GM20431 (cell line): ENCODE measurements around the gene GOT1.

Experiments used
- in situ Hi-C: fragments of 300-500 bp; cut with MseI, MboI; formaldehyde crosslinking; loops from one replicate; pipeline ENCODE4 v1.15.0; 2020; ENCODE audit warnings: low sequenced_read_pairs; ENCODE audit not compliant: unreplicated experiment

Gene GOT1

DNA sequence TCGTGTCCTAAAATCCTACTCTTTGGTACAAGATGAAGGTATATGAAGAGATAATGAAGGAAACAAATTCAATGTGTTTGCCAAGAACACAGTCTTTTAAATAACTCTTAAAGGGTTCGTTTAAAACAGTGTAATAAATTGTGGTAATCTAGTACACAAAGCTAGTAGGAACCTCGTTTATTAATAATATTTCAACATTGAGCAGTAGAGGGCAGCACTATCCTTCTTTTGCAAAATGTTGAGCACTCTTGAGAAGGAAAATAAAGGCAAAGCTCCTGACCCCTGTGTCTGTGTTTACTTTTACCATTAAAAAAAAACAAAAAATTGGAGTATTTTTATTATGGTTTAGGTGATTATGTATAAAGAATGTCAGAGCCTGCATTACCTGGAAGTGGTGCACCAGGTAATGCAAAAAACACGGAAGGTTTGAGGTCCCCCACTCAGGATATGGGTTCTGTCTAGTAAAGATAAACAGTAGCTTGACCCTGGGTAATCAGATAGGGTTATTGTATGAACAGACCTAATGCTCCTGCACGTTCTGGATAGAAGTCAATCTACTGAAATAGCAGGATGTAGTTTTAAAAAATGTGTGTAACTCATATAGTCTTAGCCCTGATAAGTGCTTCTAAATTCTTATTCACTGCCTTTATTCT is 5.7 kb upstream of the GOT1 start:
- in situ Hi-C loops: loop anchor here (10.0 to 25.0 kb wide), 2 partner anchors 179 to 276 kb away; no protein-coding TSS in a partner anchor

DNA sequence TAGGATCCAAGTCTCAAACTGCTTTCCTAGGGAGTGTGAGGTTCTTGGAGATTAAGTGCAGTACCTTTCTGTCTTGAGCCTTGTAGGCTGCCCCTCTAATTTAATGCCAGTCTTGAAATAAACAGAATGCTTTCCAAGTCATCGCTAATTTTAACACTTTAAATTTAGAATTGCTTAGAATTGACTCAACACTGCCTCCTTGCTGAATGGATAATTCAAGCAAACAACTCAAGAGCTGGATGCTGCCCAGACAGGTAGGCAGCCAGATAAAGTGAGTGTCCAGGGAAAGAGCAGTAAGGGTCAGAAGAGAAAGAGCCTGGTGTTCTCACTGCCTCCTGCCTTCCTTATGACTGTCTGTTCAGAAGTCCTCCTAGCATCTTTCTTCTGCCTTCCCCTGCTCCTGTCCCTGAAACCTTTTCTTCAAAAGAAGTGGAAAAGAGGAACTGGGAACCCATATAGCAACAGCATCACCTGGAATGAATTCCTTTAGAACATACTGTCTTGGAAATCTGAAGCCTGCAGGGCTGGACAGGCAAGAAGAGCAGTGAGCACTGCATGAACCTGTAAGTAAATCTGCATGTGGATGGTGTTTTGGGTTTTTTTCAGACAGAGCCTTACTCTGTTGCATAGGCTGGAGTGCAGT is 3.1 kb upstream of the GOT1 start:
- in situ Hi-C loops: loop anchor here (10.0 to 25.0 kb wide), 2 partner anchors 181 to 279 kb away; no protein-coding TSS in a partner anchor

DNA sequence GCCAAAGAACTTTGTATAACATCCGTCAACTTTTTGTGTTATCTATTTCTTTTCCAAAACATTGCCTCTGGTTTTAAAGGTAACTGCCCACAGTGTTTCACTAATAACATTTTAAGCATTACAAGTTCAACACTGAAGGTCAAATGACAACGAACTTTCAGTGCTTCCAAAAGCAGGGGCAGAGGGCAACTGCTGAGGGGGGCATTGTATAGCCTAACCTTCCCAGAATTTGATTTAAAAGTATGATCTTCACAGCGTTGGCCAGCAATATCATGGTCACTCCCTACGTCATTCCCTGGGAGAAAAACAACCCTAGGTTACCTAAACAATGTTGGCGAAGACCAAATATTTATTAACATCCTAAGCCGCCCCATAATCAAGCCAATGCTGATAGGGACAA is 2.5 kb upstream of the GOT1 start:
- in situ Hi-C loops: loop anchor here (10.0 to 25.0 kb wide), 2 partner anchors 182 to 279 kb away; no protein-coding TSS in a partner anchor

DNA sequence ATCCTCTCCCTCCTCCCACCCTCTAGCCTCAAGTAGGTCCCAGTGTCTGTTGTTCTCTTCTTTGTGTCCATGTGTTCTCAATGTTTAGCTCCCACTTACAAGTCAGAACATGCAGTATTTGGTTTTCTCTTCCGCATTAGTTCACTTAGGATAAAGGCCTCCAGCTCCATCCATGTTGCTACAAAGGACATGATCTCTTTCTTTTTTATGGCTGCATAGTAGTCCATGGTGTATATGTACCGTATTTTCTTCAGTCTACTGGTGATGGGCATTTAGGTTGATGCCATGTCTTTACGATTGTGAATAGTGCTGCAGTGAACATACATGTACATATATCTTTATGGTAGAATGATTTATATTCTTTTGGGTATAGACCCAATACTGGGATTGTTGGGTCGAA is 1.6 kb upstream of the GOT1 start:
- in situ Hi-C loops: loop anchor here (10.0 to 25.0 kb wide), 2 partner anchors 183 to 280 kb away; no protein-coding TSS in a partner anchor

DNA sequence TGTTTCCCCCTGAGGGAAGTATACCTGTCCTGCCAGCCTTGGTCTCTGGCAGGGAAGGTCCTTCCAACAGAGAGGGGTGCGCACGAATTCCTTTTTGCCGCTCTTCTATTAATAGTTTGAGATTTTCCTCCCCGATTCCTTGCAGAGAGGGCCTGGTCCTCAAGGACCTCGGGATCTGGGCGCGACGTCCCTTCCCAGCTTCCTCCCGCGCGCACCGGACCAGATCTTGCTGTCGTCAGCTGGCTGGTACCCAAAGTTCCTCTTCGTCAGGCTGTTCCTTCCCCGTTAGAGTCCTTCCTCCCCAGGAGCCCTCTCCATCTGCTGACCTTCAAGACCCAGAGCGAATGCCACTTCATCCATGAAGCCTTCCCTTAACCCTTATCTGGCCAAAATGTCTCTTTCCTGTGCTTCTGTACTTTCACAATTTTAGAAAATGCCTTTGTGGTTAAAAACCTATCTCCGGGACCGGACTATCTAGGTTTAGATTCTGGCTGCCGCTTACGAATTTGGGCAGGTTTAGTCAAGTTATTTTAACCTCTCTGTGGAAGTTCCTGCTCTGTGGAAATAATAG is 851 bp upstream of the GOT1 start:
- in situ Hi-C loops: loop anchor here (10.0 to 25.0 kb wide), 2 partner anchors 184 to 281 kb away; no protein-coding TSS in a partner anchor

DNA sequence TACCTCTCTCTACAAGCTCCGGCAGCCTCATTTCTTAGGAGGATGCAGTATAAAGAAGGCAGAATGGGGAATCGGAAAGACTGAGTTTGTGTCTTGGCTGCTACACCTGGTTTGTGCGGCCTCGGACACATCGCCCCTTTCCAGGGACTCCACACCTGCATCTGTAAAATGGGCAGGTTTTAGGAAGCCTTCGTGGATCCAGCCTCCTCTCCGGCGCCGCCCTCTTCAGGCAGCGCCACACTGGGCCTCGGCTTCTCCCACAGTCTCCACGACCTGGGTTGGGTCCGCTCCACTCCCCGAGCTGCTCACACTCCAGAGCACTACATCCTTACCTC is 341 bp downstream of the GOT1 start:
- in situ Hi-C loops: loop anchor here (10.0 to 25.0 kb wide), 2 partner anchors 185 to 282 kb away; no protein-coding TSS in a partner anchor

DNA sequence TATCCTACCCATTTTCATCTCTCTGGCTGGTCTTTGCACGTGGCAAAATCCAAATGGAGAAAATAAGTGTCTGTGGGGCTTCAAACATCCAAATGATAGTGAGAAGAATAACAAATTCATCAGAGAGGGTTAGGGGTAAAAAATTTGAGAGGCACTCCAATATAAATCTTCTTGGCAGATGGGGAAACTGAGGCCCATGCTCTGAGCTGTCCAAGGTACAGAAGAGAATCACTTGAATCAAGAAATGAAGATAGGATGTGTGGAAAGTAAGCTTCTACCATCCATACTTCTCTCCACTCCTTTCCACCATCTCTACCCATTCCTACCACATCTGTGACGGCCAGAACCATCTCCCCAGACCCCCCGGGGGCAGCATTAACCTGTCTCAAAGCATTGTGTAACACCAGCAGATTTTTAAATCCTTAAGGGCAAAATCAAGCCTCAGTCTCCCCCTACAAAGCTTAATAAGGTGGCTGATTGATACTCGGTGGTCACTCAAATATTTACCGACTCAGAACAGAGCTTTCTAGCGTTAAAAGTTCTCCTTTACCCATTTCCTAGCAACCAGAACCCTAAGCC is 818 bp downstream of the GOT1 start:
- in situ Hi-C loops: loop anchor here (10.0 to 25.0 kb wide), 2 partner anchors 185 to 283 kb away; no protein-coding TSS in a partner anchor

DNA sequence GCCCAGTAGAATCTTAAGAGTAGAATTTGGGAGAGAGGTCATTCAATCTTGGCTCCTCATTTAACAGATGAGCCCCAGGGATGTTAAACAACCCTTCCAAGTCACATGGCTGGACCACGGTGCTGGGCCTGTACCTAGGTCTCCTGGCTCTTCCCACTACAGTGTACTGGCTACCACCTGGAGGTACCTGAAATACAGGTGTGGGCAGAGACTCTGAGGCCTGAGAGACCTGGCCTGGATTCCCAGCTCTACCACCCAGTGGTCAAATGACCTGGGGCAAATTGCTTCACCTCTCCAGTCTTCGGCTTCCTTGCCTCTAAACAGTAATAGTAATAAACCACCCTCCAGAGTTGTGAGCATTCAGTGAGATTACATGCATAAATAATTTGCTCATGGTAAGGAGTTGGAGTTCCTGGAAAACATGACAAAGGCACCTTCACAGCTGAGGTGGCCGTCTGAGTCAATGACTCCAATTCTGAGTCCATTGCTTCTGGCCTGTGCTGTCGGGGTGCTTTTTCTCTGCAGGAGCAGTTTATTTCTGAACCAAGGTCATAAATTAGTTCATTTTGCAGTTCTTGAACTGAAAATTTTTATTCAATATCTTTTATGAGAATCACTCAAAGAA is 2.7 kb downstream of the GOT1 start:
- in situ Hi-C loops: loop anchor here (25.0 kb wide), 1 partner anchor 285 kb away; no protein-coding TSS in a partner anchor

DNA sequence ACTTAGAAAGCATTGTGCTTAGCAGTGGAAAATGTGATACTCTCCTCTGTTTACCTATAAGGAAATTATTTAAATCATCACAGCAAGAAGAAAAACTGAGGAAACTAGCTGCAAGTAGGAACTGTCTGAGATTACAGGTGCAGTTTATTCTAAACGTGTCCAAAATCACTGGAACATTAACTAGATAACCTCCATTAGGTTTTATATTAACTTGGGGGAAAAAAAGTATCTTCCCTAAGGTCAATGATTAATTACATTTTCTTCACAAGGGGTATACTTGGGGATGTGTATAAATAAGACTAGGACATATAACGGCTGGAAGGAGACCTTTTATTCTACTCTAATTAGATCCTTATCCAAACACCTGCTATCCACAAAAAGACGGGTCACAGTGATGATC is 3.7 kb downstream of the GOT1 start:
- in situ Hi-C loops: loop anchor here (25.0 kb wide), 1 partner anchor 286 kb away; no protein-coding TSS in a partner anchor

DNA sequence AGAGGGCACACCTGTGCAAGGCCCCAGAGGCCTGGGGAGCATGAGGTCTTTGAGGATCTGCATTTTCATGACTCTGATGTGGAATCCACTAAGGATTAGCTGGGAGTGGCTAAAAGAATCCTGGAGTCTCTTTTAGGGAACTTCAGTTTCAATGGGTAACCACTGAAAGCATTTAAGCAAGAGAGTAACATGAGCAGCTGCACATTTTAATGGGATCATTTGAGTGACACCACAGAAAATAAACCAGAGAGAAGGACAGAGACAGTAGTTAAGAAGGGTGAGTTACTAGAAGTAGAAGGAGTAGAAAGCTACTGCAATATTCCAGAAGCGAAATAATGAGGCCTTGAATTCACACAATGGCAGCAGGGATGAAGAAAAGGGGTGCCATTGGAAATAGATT is 5.2 kb downstream of the GOT1 start:
- in situ Hi-C loops: loop anchor here (25.0 kb wide), 1 partner anchor 287 kb away; no protein-coding TSS in a partner anchor

DNA sequence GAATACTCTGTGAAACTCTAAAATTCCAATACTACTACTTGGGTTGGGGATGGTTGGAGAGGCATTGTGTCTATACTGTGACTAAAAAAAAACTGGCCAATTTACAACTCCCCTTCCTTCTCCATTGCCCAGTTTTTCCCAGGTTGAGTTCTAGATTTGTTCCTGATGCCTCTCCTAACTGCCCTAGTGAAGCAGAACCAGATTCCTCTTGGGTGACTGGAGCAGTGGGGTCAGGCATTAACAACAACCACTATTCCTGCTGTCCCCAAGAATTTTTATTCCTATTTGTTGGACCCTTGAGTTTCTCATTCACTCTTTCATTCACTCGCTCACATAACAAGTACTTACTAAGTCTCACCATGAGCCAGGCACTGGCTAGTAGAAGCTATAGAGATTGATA is 5.8 kb downstream of the GOT1 start:
- in situ Hi-C loops: loop anchor here (25.0 kb wide), 1 partner anchor 288 kb away; no protein-coding TSS in a partner anchor

DNA sequence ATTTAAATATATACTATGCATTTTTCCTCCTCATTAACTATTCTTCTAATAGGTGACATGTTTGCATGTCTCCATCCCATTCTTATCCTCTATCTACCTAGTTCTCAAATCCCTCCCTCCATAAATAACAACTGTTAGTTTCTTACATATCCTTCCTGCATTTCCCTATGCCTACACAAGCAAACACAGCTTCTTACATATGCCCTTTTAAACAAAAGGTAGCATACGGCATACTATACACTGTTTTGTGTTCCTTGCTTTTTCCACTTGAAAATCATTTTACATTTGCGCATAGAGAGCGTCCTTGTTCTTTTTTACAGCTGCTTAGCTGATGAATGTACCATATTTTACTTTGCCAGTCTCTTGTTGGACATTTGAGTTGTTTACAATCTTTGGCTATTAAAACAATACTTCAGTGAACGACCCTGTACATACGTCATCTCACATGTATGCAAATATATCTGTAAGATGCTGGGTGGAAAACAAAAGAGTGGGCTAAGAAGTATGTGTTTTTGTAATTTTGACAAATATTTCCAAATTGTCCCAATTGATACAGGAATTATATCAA is 7.8 kb downstream of the GOT1 start:
- in situ Hi-C loops: no loop called here

DNA sequence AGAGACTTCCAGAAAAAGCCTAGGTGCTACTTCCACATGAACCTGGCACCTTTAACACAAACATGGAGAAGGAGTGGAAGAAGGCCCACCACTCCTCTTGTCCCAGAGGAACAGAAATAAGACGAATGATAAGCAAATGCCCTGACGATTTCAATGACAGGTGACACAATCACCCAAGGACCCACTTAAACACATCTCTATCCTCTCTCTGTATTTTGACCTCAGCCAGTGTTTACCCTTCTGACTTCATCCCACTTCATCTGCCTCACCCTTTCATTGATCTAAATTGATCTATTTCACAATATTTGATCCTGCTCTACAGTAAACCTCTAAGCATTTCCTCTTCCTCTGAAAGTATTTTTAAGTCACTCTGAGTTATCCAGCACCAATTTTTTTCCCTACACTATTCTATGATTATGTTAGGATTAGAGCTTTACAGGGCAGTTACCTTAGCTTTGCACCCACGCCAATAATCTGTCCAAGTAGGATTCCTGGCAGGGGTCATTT is 9.1 kb downstream of the GOT1 start:
- in situ Hi-C loops: no loop called here

DNA sequence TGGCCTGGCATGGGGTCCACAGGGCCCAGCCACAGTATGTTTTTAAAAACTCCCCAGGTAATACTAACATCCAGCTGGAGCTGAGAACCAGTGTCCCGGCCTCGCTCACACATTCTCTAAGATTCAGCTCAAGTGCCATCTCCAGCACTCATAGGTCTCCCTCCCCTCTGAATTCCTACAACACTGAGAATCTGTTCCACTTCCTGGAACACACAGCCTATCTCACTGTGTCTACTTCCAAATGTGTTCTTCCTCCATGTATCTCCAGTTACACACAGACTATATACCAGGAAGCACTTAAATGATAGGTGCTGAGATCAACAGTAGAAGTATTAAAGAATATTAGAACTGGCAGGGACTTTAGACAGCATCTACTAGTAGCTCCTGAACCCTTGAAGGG is 10.7 kb downstream of the GOT1 start:
- in situ Hi-C loops: no loop called here

DNA sequence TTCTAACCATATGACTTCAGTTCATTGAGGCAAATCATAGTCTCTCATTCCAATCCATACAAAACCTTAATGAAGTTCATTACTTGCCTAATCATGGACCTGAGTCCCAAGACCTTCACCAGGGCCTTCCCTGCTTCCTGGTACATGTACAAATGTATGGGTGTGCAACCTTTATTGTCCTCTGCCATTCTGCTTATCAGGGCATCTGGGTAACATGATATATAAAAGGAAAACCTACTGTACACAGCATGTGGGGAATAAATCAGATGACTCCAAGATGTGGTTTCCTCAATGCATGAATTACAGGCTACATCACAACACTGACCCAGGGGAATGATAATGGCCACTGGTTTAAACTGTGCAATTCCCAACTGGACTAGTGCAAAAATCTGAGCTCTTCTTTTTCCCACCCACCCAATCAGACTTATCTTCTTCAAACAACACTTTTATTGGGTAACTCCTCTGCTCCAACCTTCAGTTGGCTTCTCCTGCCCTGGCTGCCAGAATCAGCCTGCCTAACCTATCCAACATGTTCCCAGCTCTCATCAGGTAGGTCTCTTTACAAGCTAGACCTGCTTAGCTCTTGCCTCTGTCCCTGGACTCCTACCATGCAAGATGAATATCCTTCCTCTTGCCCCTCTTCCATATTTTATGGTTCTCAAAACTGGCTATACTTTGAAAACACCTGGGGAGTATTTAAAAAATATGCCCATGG is 11.4 kb downstream of the GOT1 start:
- in situ Hi-C loops: no loop called here

DNA sequence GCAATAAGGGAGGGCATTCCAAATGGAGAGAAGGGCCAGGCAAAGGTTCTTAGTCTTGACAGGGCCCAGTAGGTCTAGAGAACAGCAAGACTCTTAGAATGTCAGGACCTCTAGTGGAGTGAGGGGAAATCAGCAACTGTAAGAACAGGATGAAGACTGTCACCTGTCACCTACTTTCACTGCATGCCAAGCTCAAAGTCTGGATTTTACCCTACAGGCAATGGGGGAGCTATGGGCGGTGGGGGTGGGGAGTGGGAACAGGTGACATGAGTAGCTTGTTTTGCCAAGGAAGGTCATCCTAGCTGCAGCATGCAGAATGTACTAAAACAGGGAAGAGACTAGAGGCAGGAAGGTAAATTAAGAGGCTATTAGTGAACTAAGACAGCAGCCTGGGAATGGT is 18.3 kb downstream of the GOT1 start:
- in situ Hi-C loops: no loop called here

DNA sequence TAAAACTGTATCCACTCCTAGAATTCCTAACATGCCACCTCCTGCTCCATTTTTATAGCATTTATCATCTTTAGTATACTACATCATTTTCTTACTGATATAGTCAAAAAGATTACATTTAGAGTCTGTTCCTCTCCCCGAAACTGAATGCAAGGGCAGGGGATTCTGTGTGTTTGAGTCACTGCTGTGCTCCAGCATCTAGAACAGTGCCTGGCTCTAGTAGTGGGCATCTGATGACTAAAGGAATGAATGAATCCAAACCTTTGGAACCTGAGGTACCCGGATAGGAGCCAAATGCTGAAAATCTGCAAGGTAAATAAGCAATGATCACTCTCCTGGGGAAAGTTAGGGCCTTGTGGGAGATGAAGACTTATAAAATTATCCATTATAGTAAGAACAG is 18.9 kb downstream of the GOT1 start:
- in situ Hi-C loops: no loop called here

DNA sequence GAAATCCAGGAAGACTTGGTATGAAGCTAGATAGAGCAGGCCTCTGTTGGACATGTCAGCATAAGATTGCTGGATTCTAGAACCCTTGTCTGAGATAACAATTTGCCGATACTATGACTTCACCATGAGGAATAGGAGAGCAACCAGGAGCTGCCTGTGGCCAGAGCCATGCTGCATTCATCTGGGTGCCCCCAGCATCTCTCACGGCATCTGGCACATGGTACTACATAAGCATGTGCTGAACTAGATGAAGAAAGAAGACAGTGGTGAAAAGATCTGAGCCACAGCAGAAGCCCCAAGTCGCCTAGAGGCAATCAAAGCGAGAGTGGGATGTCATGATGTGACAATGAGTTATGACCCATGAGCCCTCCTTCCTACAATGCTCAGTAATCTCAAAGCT is 19.5 kb downstream of the GOT1 start:
- in situ Hi-C loops: no loop called here

DNA sequence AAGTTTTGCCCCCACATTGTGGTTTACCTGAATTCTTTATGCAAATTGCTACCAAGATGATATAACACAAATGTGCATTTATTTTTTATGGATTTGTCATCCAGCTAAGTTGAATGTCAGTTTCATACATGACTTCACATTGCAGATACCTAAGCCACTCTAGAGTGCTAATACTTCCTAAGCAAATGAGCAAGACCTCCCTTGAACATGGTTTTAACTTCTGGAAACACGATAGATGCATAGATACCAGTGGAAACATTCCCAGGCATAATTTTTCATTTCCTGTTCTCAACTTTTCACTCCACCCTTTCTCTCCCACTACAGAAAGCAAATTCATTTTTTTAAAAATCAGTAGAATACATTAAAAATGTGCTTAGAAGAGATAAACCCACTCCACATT is 20.3 kb downstream of the GOT1 start:
- in situ Hi-C loops: no loop called here
